OCI-LY1 (cell line): ENCODE results near the gene KLHDC8A.

Experiments
- H2AFZ ChIP-seq: fragments of 200-600 bp; sonication (generic), shearing (Covaris generic); 2 replicates; pipeline ENCODE4 v1.6.0; 2014; ENCODE audit warnings: antibody characterized with exemption, mild to moderate bottlenecking, low read length
- H3F3A ChIP-seq: fragments of 200-600 bp; sonication (generic), shearing (Covaris generic); 2 replicates; pipeline ENCODE4 v1.6.0; 2014; ENCODE audit warnings: mild to moderate bottlenecking, antibody characterized with exemption, low read length, moderate library complexity; ENCODE audit not compliant: insufficient read depth
- H3K27ac ChIP-seq: fragments of 200-600 bp; sonication (generic); 2 replicates; pipeline ENCODE4 v1.5.1; 2014; ENCODE audit warnings: low read length, mixed run types, mild to moderate bottlenecking, low read depth; ENCODE audit not compliant: poor library complexity, severe bottlenecking
- H3K27me3 ChIP-seq: fragments of 200-600 bp; sonication (generic); 2 replicates; pipeline ENCODE4 v1.6.0; 2014; ENCODE audit warnings: antibody characterized with exemption, mild to moderate bottlenecking, low read length, moderate library complexity; ENCODE audit not compliant: insufficient read depth
- H3K36me3 ChIP-seq: fragments of 200-600 bp; sonication (generic); 2 replicates; pipeline ENCODE4 v1.6.1; 2014; ENCODE audit warnings: mild to moderate bottlenecking, antibody characterized with exemption, low read length, moderate library complexity, mixed read lengths; ENCODE audit not compliant: insufficient read depth
- H3K4me1 ChIP-seq: fragments of 200-600 bp; sonication (generic); 2 replicates; pipeline ENCODE4 v1.5.1; 2014; ENCODE audit warnings: mild to moderate bottlenecking, low read length, moderate library complexity; ENCODE audit not compliant: insufficient read depth, severe bottlenecking
- H3K4me2 ChIP-seq: fragments of 200-600 bp; sonication (generic), shearing (Covaris generic); 2 replicates; pipeline ENCODE4 v1.6.1; 2014; ENCODE audit warnings: low read length
- H3K4me3 ChIP-seq: fragments of 200-600 bp; sonication (generic); 2 replicates; pipeline ENCODE4 v1.5.1; 2014; ENCODE audit warnings: low read length, low read depth, mild to moderate bottlenecking, mixed read lengths; ENCODE audit not compliant: poor library complexity, severe bottlenecking
- H3K79me2 ChIP-seq: fragments of 200-600 bp; shearing (Covaris generic); 2 replicates; pipeline ENCODE4 v1.6.1; 2016; ENCODE audit warnings: mixed run types, low read length, mixed read lengths; ENCODE audit not compliant: insufficient read depth
- H3K9ac ChIP-seq: fragments of 200-600 bp; sonication (generic), shearing (Covaris generic); 2 replicates; pipeline ENCODE4 v1.6.1; 2014; ENCODE audit warnings: mild to moderate bottlenecking, low read length, mixed read lengths
- H3K9me2 ChIP-seq: fragments of 200-600 bp; sonication (generic), shearing (Covaris generic); 2 replicates; pipeline ENCODE4 v1.6.1; 2014; ENCODE audit warnings: low read depth, mild to moderate bottlenecking, low read length, mixed read lengths
- H3K9me3 ChIP-seq: fragments of 200-600 bp; shearing (Covaris generic); 2 replicates; pipeline ENCODE4 v1.6.1; 2014; ENCODE audit warnings: low read length, mixed read lengths
- H4K20me1 ChIP-seq: fragments of 200-600 bp; sonication (generic), shearing (Covaris generic); 2 replicates; pipeline ENCODE4 v1.6.0; 2016; ENCODE audit warnings: mild to moderate bottlenecking, low read length; ENCODE audit not compliant: insufficient read depth
- EZH2 ChIP-seq: fragments of 200-600 bp; sonication (generic), shearing (Covaris generic); IDR thresholded peaks from 2 replicates; pipeline ENCODE4 v1.8.0; 2017; ENCODE audit warnings: borderline replicate concordance, mixed run types, mild to moderate bottlenecking, antibody characterized with exemption, low read length, moderate library complexity, mixed read lengths
- TF ChIP-seq, protein P1 (sequence below): fragments of 200-600 bp; sonication (generic), shearing (Covaris generic); IDR thresholded peaks from 2 replicates; pipeline ENCODE4 v1.5.1; 2017; ENCODE audit warnings: mild to moderate bottlenecking, antibody characterized with exemption, low read length, moderate library complexity, mixed read lengths

Gene KLHDC8A

DNA sequence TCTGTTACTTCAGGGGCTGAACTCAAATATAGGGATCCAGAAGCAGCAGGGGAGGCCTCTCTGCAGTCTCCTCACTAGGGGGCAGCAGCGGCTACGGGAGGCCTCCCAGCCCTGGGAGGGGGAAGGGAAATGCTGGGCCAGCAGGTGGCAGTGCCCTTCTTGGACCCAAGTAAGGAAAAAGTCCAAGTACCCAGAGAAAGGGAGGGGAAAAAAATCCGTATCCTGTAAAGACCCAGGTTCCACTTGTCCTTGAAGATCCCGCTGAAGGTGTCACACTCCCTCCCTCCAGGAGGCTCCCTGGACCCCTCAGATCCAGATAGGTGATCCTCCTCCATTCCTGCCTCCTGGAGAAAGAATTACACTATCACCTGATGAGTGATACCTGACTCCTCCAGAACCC is 21.0 kb downstream of the KLHDC8A start:
- no peaks in the 10 kb centered on the region for H3K9me2 ChIP-seq
- no peaks in the 10 kb centered on the region for H3F3A ChIP-seq
- no peaks in the 10 kb centered on the region for H3K36me3 ChIP-seq
- no peaks in the 10 kb centered on the region for H4K20me1 ChIP-seq
- no peak overlapping the region for H3K27ac ChIP-seq
- TF ChIP-seq EZH2: no peak
- TF ChIP-seq, protein P1, sequence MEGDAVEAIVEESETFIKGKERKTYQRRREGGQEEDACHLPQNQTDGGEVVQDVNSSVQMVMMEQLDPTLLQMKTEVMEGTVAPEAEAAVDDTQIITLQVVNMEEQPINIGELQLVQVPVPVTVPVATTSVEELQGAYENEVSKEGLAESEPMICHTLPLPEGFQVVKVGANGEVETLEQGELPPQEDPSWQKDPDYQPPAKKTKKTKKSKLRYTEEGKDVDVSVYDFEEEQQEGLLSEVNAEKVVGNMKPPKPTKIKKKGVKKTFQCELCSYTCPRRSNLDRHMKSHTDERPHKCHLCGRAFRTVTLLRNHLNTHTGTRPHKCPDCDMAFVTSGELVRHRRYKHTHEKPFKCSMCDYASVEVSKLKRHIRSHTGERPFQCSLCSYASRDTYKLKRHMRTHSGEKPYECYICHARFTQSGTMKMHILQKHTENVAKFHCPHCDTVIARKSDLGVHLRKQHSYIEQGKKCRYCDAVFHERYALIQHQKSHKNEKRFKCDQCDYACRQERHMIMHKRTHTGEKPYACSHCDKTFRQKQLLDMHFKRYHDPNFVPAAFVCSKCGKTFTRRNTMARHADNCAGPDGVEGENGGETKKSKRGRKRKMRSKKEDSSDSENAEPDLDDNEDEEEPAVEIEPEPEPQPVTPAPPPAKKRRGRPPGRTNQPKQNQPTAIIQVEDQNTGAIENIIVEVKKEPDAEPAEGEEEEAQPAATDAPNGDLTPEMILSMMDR: peak; percentile 100
- H3K27me3 ChIP-seq: peaks cover 9% of the 10 kb centered on the region
- no peaks in the 10 kb centered on the region for H3K9me3 ChIP-seq
- H3K79me2 ChIP-seq: no peaks in the 10 kb centered on the region
- H3K9ac ChIP-seq: no peak overlapping the region
- no peak overlapping the region for H3K4me2 ChIP-seq
- H3K4me1 ChIP-seq: no peaks in the 10 kb centered on the region
- no peak overlapping the region for H3K4me3 ChIP-seq
- no peak overlapping the region for H2AFZ ChIP-seq

- no peak overlapping the region for H3K27ac ChIP-seq
- H3K9ac ChIP-seq: no peak overlapping the region
- H3K4me2 ChIP-seq: no peak overlapping the region
- no peaks in the 10 kb centered on the region for H4K20me1 ChIP-seq
- H2AFZ ChIP-seq: no peak overlapping the region
- peaks cover 10% of the 10 kb centered on the region for H3K27me3 ChIP-seq
- H3K4me1 ChIP-seq: no peaks in the 10 kb centered on the region
- no peaks in the 10 kb centered on the region for H3K9me3 ChIP-seq
- H3K4me3 ChIP-seq: no peak overlapping the region
- no peaks in the 10 kb centered on the region for H3K9me2 ChIP-seq
- no peaks in the 10 kb centered on the region for H3K36me3 ChIP-seq
- TF ChIP-seq, protein P1: no peak
- no peak for TF ChIP-seq EZH2
- no peaks in the 10 kb centered on the region for H3K79me2 ChIP-seq
- H3F3A ChIP-seq: no peaks in the 10 kb centered on the region
Measured at GRCh38 chr1:205332015-205332791, 24.5 kb downstream of the KLHDC8A start.

GRCh38 chr1:205330150-205330549 is 26.6 kb downstream of the KLHDC8A start:
- Histone ChIP-seq H3F3A (no peaks in the 10 kb centered on the region), H3K27me3 (peaks cover 10% of the 10 kb centered on the region), H3K4me2 (no peak overlapping the region), H3K4me1 (peaks cover 3% of the 10 kb centered on the region), H3K79me2 (no peaks in the 10 kb centered on the region), H3K9me2 (no peaks in the 10 kb centered on the region), H3K36me3 (no peaks in the 10 kb centered on the region), H3K9ac (no peak overlapping the region), H3K27ac (no peak overlapping the region), H3K4me3 (no peak overlapping the region), H3K9me3 (no peaks in the 10 kb centered on the region), H4K20me1 (no peaks in the 10 kb centered on the region), H2AFZ (no peak overlapping the region)
- TF ChIP-seq EZH2: no peak
- TF ChIP-seq, protein P1: no peak
